Loucy (cell line): Measurements from ENCODE around the gene SLC35F6.

ENCODE experiments used
- H2AFZ ChIP-seq: fragments of 200-600 bp; sonication (generic); 2 replicates; pipeline ENCODE4 v1.6.0; 2016; ENCODE audit warnings: antibody characterized with exemption, mild to moderate bottlenecking, low read length, moderate library complexity
- H3F3A ChIP-seq: fragments of 200-600 bp; 2 replicates; pipeline ENCODE4 v1.6.0; 2016; ENCODE audit warnings: antibody characterized with exemption, low read depth, mild to moderate bottlenecking
- H3K27me3 ChIP-seq: fragments of 200-600 bp; sonication (generic); 2 replicates; pipeline ENCODE4 v1.6.1; 2014; ENCODE audit warnings: low read length, mild to moderate bottlenecking; ENCODE audit not compliant: insufficient read depth, poor library complexity, severe bottlenecking
- H3K36me3 ChIP-seq: fragments of 200-600 bp; sonication (generic); 2 replicates; pipeline ENCODE4 v1.6.1; 2016; ENCODE audit warnings: low read length; ENCODE audit not compliant: insufficient read depth
- H3K4me1 ChIP-seq: fragments of 200-600 bp; sonication (generic); 2 replicates; pipeline ENCODE4 v1.5.1; 2014; ENCODE audit warnings: low read length, mild to moderate bottlenecking; ENCODE audit not compliant: insufficient read depth, poor library complexity, severe bottlenecking
- H3K4me2 ChIP-seq: fragments of 200-600 bp; sonication (generic); 2 replicates; pipeline ENCODE4 v1.6.0; 2014; ENCODE audit warnings: antibody characterized with exemption, low read length, low read depth, mild to moderate bottlenecking; ENCODE audit not compliant: poor library complexity, severe bottlenecking
- H3K4me3 ChIP-seq: fragments of 200-600 bp; sonication (generic); 2 replicates; pipeline ENCODE4 v1.5.1; 2014; ENCODE audit warnings: low read length, mild to moderate bottlenecking, mixed read lengths; ENCODE audit not compliant: poor library complexity, severe bottlenecking
- H3K79me2 ChIP-seq: fragments of 200-600 bp; sonication (generic); 2 replicates; pipeline ENCODE4 v1.6.1; 2014; ENCODE audit warnings: low read length; ENCODE audit not compliant: insufficient read depth
- H3K9ac ChIP-seq: fragments of 200-600 bp; sonication (generic); 2 replicates; pipeline ENCODE4 v1.6.0; 2014; ENCODE audit warnings: mild to moderate bottlenecking, low read depth, low read length, moderate library complexity; ENCODE audit not compliant: poor library complexity, severe bottlenecking
- H3K9me2 ChIP-seq: fragments of 200-600 bp; sonication (generic); replicated peaks from 2 replicates; pipeline ENCODE4 v1.6.1; 2016; ENCODE audit warnings: low read depth, low read length, mixed read lengths
- H3K9me3 ChIP-seq: fragments of 200-600 bp; sonication (generic); 2 replicates; pipeline ENCODE4 v1.6.1; 2014; ENCODE audit warnings: mild to moderate bottlenecking, antibody characterized with exemption, low read length, low read depth; ENCODE audit not compliant: insufficient read depth
- H4K20me1 ChIP-seq: fragments of 200-600 bp; sonication (generic); 2 replicates; pipeline ENCODE4 v1.6.0; 2014; ENCODE audit warnings: antibody characterized with exemption, low read length, mild to moderate bottlenecking; ENCODE audit not compliant: insufficient read depth, poor library complexity, severe bottlenecking
- CTCF ChIP-seq: fragments of 200-600 bp; sonication (generic); conservative IDR thresholded peaks from 2 replicates; pipeline ENCODE4 v1.5.1; 2014; ENCODE audit warnings: mild to moderate bottlenecking, antibody characterized with exemption, low read length
- EZH2phosphoT487 ChIP-seq: fragments of 200-600 bp; IDR thresholded peaks from 2 replicates; pipeline ENCODE4 v1.6.1; 2018; ENCODE audit warnings: antibody characterized with exemption, mild to moderate bottlenecking, moderate library complexity, borderline replicate concordance

The SLC35F6 gene

GRCh38 chr2:26731714-26732113 lies 32.4 kb upstream of the SLC35F6 start:
- Histone ChIP-seq H3K9me3 (no peaks in the 10 kb centered on the region), H3K36me3 (no peaks in the 10 kb centered on the region), H3F3A (no peaks in the 10 kb centered on the region), H3K4me1 (no peaks in the 10 kb centered on the region), H3K9me2 (no peaks in the 10 kb centered on the region), H3K4me2 (no peak overlapping the region), H3K27me3 (no peaks in the 10 kb centered on the region), H2AFZ (no peak overlapping the region), H4K20me1 (no peaks in the 10 kb centered on the region), H3K9ac (no peak overlapping the region), H3K79me2 (no peaks in the 10 kb centered on the region), H3K4me3 (no peak overlapping the region)
- TF ChIP-seq EZH2phosphoT487: no peak
- no peak for TF ChIP-seq CTCF

GRCh38 chr2:26732446-26732845 lies 31.6 kb upstream of the SLC35F6 start:
- no peaks in the 10 kb centered on the region for H4K20me1 ChIP-seq
- no peaks in the 10 kb centered on the region for H3K36me3 ChIP-seq
- TF ChIP-seq EZH2phosphoT487 (no peak), CTCF (no peak)
- H3F3A ChIP-seq: no peaks in the 10 kb centered on the region
- H3K27me3 ChIP-seq: no peaks in the 10 kb centered on the region
- H3K9me3 ChIP-seq: no peaks in the 10 kb centered on the region
- H3K4me2 ChIP-seq: no peak overlapping the region
- H3K9me2 ChIP-seq: no peaks in the 10 kb centered on the region
- H3K79me2 ChIP-seq: no peaks in the 10 kb centered on the region
- H3K4me3 ChIP-seq: no peak overlapping the region
- no peak overlapping the region for H2AFZ ChIP-seq
- H3K4me1 ChIP-seq: no peaks in the 10 kb centered on the region
- H3K9ac ChIP-seq: no peak overlapping the region

GRCh38 chr2:26733413-26733812 lies 30.7 kb upstream of the SLC35F6 start:
- H3K4me3 ChIP-seq: no peak overlapping the region
- TF ChIP-seq EZH2phosphoT487 (no peak), CTCF (no peak)
- no peak overlapping the region for H2AFZ ChIP-seq
- no peaks in the 10 kb centered on the region for H4K20me1 ChIP-seq
- no peaks in the 10 kb centered on the region for H3K27me3 ChIP-seq
- no peak overlapping the region for H3K9ac ChIP-seq
- H3K4me2 ChIP-seq: no peak overlapping the region
- H3K9me3 ChIP-seq: no peaks in the 10 kb centered on the region
- H3F3A ChIP-seq: no peaks in the 10 kb centered on the region
- no peaks in the 10 kb centered on the region for H3K36me3 ChIP-seq
- no peaks in the 10 kb centered on the region for H3K79me2 ChIP-seq
- no peaks in the 10 kb centered on the region for H3K9me2 ChIP-seq
- H3K4me1 ChIP-seq: no peaks in the 10 kb centered on the region
